ENCODE results near the gene TNFRSF4. TPM values are rescaled to one million over a fixed set of nuclear protein-coding genes. Genes with fewer than 3 reads are reported as not detected.
"Not testable (repeated sequence)": the region's sequence is repeated elsewhere in the genome, so short reads cannot be mapped to it uniquely, and the experiment has no call there.

TNFRSF4 gene
- total RNA-seq, 1 donor from 2014 or later = 0.38 TPM

- Mint-ChIP-seq H3K4me3 (ENCODE audit: low read depth) (no peak overlapping the region), H3K36me3 (ENCODE audit: insufficient read depth) (peaks cover 11% of the 10 kb centered on the region), H3K9me3 (ENCODE audit: low read depth) (peaks cover 10% of the 10 kb centered on the region), H3K4me1 (ENCODE audit: low read depth) (peaks cover 2% of the 10 kb centered on the region), H3K27ac (no peak overlapping the region), H3K27me3 (peaks cover 4% of the 10 kb centered on the region)
- no peak for DNase-seq (ENCODE audit: low spot score, unreplicated experiment)
- no peak for TF ChIP-seq CTCF (IDR thresholded peaks at IDR 0.05; ENCODE audit: unreplicated experiment)
These were observed 16.8 kb downstream of the TNFRSF4 start for GRCh38 chr1:1197188-1197500.

GRCh38 chr1:1196431-1197187 is 17.3 kb downstream of the TNFRSF4 start:
- H3K27me3 Mint-ChIP-seq = peaks cover 4% of the 10 kb centered on the region
- H3K9me3 Mint-ChIP-seq (ENCODE audit: low read depth) = peaks cover 15% of the 10 kb centered on the region
- peaks cover 16% of the 10 kb centered on the region for H3K36me3 Mint-ChIP-seq (ENCODE audit: insufficient read depth)
- no peak for TF ChIP-seq CTCF (IDR thresholded peaks at IDR 0.05; ENCODE audit: unreplicated experiment)
- H3K4me1 Mint-ChIP-seq (ENCODE audit: low read depth) = peaks cover 2% of the 10 kb centered on the region
- no peak overlapping the region for H3K27ac Mint-ChIP-seq
- H3K4me3 Mint-ChIP-seq (ENCODE audit: low read depth) = no peak overlapping the region
- DNase-seq (ENCODE audit: low spot score, unreplicated experiment) = no peak

GRCh38 chr1:1195726-1196125 is 18.2 kb downstream of the TNFRSF4 start:
- peaks cover 22% of the 10 kb centered on the region for H3K36me3 Mint-ChIP-seq (ENCODE audit: insufficient read depth)
- DNase-seq (ENCODE audit: low spot score, unreplicated experiment); H3K27me3 Mint-ChIP-seq; H3K4me1 Mint-ChIP-seq (ENCODE audit: low read depth); H3K4me3 Mint-ChIP-seq (ENCODE audit: low read depth); H3K27ac Mint-ChIP-seq: not testable (repeated sequence)
- H3K9me3 Mint-ChIP-seq (ENCODE audit: low read depth) = peaks cover 15% of the 10 kb centered on the region

- Mint-ChIP-seq H3K36me3 (ENCODE audit: insufficient read depth) (peaks cover 24% of the 10 kb centered on the region), H3K27me3 (peaks cover 2% of the 10 kb centered on the region), H3K27ac (no peak overlapping the region), H3K4me1 (ENCODE audit: low read depth) (no peaks in the 10 kb centered on the region), H3K9me3 (ENCODE audit: low read depth) (peaks cover 15% of the 10 kb centered on the region), H3K4me3 (ENCODE audit: low read depth) (no peak overlapping the region)
- DNase-seq (ENCODE audit: low spot score, unreplicated experiment) = no peak
- TF ChIP-seq CTCF (IDR thresholded peaks at IDR 0.05; ENCODE audit: unreplicated experiment) = no peak
These were observed 19.2 kb downstream of the TNFRSF4 start for GRCh38 chr1:1194723-1195122.

- Mint-ChIP-seq H3K4me1 (ENCODE audit: low read depth) (no peaks in the 10 kb centered on the region), H3K4me3 (ENCODE audit: low read depth) (no peak overlapping the region), H3K9me3 (ENCODE audit: low read depth) (peaks cover 15% of the 10 kb centered on the region), H3K27ac (no peak overlapping the region), H3K27me3 (peaks cover 2% of the 10 kb centered on the region), H3K36me3 (ENCODE audit: insufficient read depth) (peaks cover 24% of the 10 kb centered on the region)
- no peak for DNase-seq (ENCODE audit: low spot score, unreplicated experiment)
- TF ChIP-seq CTCF (IDR thresholded peaks at IDR 0.05; ENCODE audit: unreplicated experiment) = no peak
These were observed 22.2 kb downstream of the TNFRSF4 start for GRCh38 chr1:1191734-1192133.

GRCh38 chr1:1189111-1189510 is 24.8 kb downstream of the TNFRSF4 start:
- H3K36me3 Mint-ChIP-seq (ENCODE audit: insufficient read depth) = peaks cover 17% of the 10 kb centered on the region

More at GRCh38 chr1:1189111-1189510, 24.8 kb downstream of the TNFRSF4 start:
- Mint-ChIP-seq H3K4me1 (ENCODE audit: low read depth) (no peaks in the 10 kb centered on the region), H3K27me3 (peaks cover 2% of the 10 kb centered on the region), H3K9me3 (ENCODE audit: low read depth) (peaks cover 6% of the 10 kb centered on the region), H3K4me3 (ENCODE audit: low read depth) (no peak overlapping the region), H3K27ac (no peak overlapping the region)
- DNase-seq (ENCODE audit: low spot score, unreplicated experiment) = no peak
- TF ChIP-seq CTCF (IDR thresholded peaks at IDR 0.05; ENCODE audit: unreplicated experiment) = no peak

Data from progenitor cell of endocrine pancreas (in vitro differentiated cells).